Spleen (tissue), 7 donors: Measurements from ENCODE around the gene STK33.

Experiments used
- POLR2AphosphoS5 ChIP-seq, 3 donors: sonication (generic); formaldehyde crosslinking; IDR thresholded peaks; one replicate each; pipeline ENCODE4 v1.5.1; 2017; ENCODE audit warnings: antibody characterized with exemption in 3 of 3
- TF ChIP-seq, protein P1 (sequence below), 11 experiments: fragments of 200-600 bp in 7 of 11; fragments of 450-650 bp in 4 of 11; sonication (generic) in 4 of 11; IDR thresholded peaks in 8 of 11; conservative IDR thresholded peaks in 3 of 11; 1 replicate in 7 of 11; 2 replicates in 4 of 11; pipeline versions ENCODE4 v1.4.0 to v1.8.0; 2016 to 2021; ENCODE audit warnings: antibody characterized with exemption in 11 of 11, inconsistent platforms in 4 of 11, mild to moderate bottlenecking in 1 of 11
- donor health status: DM: no; HTN: no; CAD: no; lungs with moderate emphysema.
- donor health status: DM: no; HTN: no; CAD: no.
- donor health status: DM: no; HTN: no; CAD: no.

GRCh38 chr11:8501836-8502235 is 92.2 kb downstream of the STK33 start:
- TF ChIP-seq, protein P1, sequence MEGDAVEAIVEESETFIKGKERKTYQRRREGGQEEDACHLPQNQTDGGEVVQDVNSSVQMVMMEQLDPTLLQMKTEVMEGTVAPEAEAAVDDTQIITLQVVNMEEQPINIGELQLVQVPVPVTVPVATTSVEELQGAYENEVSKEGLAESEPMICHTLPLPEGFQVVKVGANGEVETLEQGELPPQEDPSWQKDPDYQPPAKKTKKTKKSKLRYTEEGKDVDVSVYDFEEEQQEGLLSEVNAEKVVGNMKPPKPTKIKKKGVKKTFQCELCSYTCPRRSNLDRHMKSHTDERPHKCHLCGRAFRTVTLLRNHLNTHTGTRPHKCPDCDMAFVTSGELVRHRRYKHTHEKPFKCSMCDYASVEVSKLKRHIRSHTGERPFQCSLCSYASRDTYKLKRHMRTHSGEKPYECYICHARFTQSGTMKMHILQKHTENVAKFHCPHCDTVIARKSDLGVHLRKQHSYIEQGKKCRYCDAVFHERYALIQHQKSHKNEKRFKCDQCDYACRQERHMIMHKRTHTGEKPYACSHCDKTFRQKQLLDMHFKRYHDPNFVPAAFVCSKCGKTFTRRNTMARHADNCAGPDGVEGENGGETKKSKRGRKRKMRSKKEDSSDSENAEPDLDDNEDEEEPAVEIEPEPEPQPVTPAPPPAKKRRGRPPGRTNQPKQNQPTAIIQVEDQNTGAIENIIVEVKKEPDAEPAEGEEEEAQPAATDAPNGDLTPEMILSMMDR (IDR thresholded peaks at IDR 0.05 in 8 of 11, conservative IDR thresholded peaks at IDR 0.05 in 3 of 11) = no peak
- no peak for TF ChIP-seq POLR2AphosphoS5 (IDR thresholded peaks at IDR 0.05)
